ENCODE data around the gene PTGES2.

GRCh38 chr9:128163027-128163515, 35.5 kb upstream of the PTGES2 start:
- TF ChIP-seq, protein P1, sequence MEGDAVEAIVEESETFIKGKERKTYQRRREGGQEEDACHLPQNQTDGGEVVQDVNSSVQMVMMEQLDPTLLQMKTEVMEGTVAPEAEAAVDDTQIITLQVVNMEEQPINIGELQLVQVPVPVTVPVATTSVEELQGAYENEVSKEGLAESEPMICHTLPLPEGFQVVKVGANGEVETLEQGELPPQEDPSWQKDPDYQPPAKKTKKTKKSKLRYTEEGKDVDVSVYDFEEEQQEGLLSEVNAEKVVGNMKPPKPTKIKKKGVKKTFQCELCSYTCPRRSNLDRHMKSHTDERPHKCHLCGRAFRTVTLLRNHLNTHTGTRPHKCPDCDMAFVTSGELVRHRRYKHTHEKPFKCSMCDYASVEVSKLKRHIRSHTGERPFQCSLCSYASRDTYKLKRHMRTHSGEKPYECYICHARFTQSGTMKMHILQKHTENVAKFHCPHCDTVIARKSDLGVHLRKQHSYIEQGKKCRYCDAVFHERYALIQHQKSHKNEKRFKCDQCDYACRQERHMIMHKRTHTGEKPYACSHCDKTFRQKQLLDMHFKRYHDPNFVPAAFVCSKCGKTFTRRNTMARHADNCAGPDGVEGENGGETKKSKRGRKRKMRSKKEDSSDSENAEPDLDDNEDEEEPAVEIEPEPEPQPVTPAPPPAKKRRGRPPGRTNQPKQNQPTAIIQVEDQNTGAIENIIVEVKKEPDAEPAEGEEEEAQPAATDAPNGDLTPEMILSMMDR (IDR thresholded peaks at IDR 0.05), result no peak
- TF ChIP-seq POLR2AphosphoS5 (IDR thresholded peaks at IDR 0.05; ENCODE audit: insufficient read depth in 1 of 2, low read depth in 1 of 2), result no peak
- TF ChIP-seq POLR2A (IDR thresholded peaks at IDR 0.05), result no peak

Data from vagina (tissue), 2 donors.